ENCODE data around the gene PLEKHB1. TPM values are rescaled to one million over a fixed set of nuclear protein-coding genes. Genes with fewer than 3 reads are reported as not detected.

The PLEKHB1 gene
- total and polyA plus RNA-seq, 4 donors = 0.75 to 1.4 (median 1.1) TPM

DNA sequence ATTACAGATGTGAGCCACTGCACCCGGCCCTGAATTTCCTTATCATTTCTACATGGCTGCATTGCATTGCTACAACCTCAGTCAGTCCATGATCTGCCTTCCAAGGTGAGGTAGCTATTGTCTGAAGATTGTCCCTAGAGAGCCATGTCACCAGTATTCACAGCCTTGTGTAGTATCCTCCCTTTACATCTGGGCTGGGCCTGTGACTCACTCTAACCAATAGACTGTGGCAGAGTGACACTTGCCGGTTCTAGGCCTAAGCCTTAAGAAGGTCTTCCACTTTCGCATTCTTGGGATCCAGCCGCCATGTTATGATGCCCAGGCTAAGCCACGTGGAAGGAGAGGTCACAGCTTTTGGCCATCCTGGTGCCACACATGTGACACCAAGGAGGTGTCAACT is 10.1 kb upstream of the PLEKHB1 start (continued):
- no peak for TF ChIP-seq JUND (IDR thresholded peaks at IDR 0.05)
- TF ChIP-seq GABPA (IDR thresholded peaks at IDR 0.05 in 1 of 2, conservative IDR thresholded peaks at IDR 0.05 in 1 of 2) = no peak
- TF ChIP-seq YY1 (IDR thresholded peaks at IDR 0.05) = no peak
- no peak for TF ChIP-seq HNF4G (IDR thresholded peaks at IDR 0.05)

DNA sequence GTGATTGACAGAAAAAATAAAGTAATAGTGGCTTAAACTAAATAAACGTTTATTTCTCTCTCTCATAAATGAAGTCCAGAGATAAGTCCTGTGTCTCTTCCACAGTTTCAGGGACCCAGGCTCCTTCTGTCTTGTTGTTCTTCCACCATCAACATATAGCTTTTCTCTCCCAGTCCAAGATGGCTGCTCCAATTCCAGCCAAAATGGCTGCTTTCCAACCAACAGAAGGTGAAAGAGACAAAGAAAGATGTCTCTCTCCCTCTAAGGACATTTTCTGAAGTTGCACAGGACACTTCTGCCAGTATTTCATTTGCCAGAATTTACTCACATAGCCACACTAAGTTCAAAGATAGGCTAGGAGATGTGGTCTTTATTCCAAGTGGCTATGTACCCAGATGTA is 9.4 kb upstream of the PLEKHB1 start:
- no peaks in the 10 kb centered on the region for H3K27me3 ChIP-seq (ENCODE audit: control insufficient read depth in 4 of 4, insufficient read depth in 4 of 4, low read length in 3 of 4)
- no peak overlapping the region for H3K4me3 ChIP-seq (ENCODE audit: low read depth in 1 of 3, low read length in 3 of 3)
- H3K4me1 ChIP-seq (ENCODE audit: control insufficient read depth in 4 of 4, insufficient read depth in 4 of 4, low read length in 3 of 4) = no peaks in the 10 kb centered on the region
- WGBS = 86% methylated on average over 1 of the region's 1 CpG
- no peak for DNase-seq (ENCODE audit: low spot score)
- no peak overlapping the region for H3K27ac ChIP-seq (ENCODE audit: low read depth in 1 of 2, low read length in 2 of 2)
- no peak overlapping the region for H3K9ac ChIP-seq (ENCODE audit: low read depth in 1 of 2, low read length in 2 of 2)
- TF ChIP-seq EGR1 (IDR thresholded peaks at IDR 0.05; ENCODE audit: low read depth in 2 of 2) (no peak), HNF4G (IDR thresholded peaks at IDR 0.05) (no peak), YY1 (IDR thresholded peaks at IDR 0.05) (no peak), NR2F2 (IDR thresholded peaks at IDR 0.05) (no peak), TAF1 (conservative IDR thresholded peaks at IDR 0.05) (no peak), SP1 (IDR thresholded peaks at IDR 0.05) (no peak), FOXA2 (IDR thresholded peaks at IDR 0.05) (no peak), RAD21 (IDR thresholded peaks at IDR 0.05) (no peak), GABPA (IDR thresholded peaks at IDR 0.05 in 1 of 2, conservative IDR thresholded peaks at IDR 0.05 in 1 of 2) (no peak), FOXA1 (IDR thresholded peaks at IDR 0.05) (no peak), JUND (IDR thresholded peaks at IDR 0.05) (no peak), HNF4A (conservative IDR thresholded peaks at IDR 0.05) (no peak), RXRA (IDR thresholded peaks at IDR 0.05) (no peak)
- TF ChIP-seq, protein P1, sequence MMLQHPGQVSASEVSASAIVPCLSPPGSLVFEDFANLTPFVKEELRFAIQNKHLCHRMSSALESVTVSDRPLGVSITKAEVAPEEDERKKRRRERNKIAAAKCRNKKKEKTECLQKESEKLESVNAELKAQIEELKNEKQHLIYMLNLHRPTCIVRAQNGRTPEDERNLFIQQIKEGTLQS (IDR thresholded peaks at IDR 0.05) = no peak
- TF ChIP-seq, protein P2, sequence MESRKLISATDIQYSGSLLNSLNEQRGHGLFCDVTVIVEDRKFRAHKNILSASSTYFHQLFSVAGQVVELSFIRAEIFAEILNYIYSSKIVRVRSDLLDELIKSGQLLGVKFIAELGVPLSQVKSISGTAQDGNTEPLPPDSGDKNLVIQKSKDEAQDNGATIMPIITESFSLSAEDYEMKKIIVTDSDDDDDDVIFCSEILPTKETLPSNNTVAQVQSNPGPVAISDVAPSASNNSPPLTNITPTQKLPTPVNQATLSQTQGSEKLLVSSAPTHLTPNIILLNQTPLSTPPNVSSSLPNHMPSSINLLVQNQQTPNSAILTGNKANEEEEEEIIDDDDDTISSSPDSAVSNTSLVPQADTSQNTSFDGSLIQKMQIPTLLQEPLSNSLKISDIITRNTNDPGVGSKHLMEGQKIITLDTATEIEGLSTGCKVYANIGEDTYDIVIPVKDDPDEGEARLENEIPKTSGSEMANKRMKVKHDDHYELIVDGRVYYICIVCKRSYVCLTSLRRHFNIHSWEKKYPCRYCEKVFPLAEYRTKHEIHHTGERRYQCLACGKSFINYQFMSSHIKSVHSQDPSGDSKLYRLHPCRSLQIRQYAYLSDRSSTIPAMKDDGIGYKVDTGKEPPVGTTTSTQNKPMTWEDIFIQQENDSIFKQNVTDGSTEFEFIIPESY (IDR thresholded peaks at IDR 0.05) = no peak
- TF ChIP-seq, protein P3, sequence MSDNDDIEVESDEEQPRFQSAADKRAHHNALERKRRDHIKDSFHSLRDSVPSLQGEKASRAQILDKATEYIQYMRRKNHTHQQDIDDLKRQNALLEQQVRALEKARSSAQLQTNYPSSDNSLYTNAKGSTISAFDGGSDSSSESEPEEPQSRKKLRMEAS (IDR thresholded peaks at IDR 0.05) = no peak
- TF ChIP-seq, protein P4, sequence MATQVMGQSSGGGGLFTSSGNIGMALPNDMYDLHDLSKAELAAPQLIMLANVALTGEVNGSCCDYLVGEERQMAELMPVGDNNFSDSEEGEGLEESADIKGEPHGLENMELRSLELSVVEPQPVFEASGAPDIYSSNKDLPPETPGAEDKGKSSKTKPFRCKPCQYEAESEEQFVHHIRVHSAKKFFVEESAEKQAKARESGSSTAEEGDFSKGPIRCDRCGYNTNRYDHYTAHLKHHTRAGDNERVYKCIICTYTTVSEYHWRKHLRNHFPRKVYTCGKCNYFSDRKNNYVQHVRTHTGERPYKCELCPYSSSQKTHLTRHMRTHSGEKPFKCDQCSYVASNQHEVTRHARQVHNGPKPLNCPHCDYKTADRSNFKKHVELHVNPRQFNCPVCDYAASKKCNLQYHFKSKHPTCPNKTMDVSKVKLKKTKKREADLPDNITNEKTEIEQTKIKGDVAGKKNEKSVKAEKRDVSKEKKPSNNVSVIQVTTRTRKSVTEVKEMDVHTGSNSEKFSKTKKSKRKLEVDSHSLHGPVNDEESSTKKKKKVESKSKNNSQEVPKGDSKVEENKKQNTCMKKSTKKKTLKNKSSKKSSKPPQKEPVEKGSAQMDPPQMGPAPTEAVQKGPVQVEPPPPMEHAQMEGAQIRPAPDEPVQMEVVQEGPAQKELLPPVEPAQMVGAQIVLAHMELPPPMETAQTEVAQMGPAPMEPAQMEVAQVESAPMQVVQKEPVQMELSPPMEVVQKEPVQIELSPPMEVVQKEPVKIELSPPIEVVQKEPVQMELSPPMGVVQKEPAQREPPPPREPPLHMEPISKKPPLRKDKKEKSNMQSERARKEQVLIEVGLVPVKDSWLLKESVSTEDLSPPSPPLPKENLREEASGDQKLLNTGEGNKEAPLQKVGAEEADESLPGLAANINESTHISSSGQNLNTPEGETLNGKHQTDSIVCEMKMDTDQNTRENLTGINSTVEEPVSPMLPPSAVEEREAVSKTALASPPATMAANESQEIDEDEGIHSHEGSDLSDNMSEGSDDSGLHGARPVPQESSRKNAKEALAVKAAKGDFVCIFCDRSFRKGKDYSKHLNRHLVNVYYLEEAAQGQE (IDR thresholded peaks at IDR 0.05) = no peak
- TF ChIP-seq, protein P5, sequence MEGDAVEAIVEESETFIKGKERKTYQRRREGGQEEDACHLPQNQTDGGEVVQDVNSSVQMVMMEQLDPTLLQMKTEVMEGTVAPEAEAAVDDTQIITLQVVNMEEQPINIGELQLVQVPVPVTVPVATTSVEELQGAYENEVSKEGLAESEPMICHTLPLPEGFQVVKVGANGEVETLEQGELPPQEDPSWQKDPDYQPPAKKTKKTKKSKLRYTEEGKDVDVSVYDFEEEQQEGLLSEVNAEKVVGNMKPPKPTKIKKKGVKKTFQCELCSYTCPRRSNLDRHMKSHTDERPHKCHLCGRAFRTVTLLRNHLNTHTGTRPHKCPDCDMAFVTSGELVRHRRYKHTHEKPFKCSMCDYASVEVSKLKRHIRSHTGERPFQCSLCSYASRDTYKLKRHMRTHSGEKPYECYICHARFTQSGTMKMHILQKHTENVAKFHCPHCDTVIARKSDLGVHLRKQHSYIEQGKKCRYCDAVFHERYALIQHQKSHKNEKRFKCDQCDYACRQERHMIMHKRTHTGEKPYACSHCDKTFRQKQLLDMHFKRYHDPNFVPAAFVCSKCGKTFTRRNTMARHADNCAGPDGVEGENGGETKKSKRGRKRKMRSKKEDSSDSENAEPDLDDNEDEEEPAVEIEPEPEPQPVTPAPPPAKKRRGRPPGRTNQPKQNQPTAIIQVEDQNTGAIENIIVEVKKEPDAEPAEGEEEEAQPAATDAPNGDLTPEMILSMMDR (IDR thresholded peaks at IDR 0.05; ENCODE audit: low read depth, low read length, missing input control) = no peak
- no peaks in the 10 kb centered on the region for H3K36me3 ChIP-seq (ENCODE audit: control insufficient read depth in 4 of 4, insufficient read depth in 3 of 4, low read depth in 1 of 4, low read length in 3 of 4)
- H3K9me3 ChIP-seq (ENCODE audit: control insufficient read depth in 4 of 4, low read length in 3 of 4) = no peaks in the 10 kb centered on the region
